SU-DHL-6 (cell line): ENCODE measurements around the gene RD3L.

Experiments used
- H2AFZ ChIP-seq: fragments of 200-600 bp; sonication (generic); 2 replicates; pipeline ENCODE4 v1.6.1; 2014; ENCODE audit warnings: low read depth, mild to moderate bottlenecking, moderate library complexity, mixed read lengths, antibody characterized with exemption, low read length; ENCODE audit not compliant: severe bottlenecking
- H3F3A ChIP-seq: fragments of 200-600 bp; shearing (Covaris generic); 2 replicates; pipeline ENCODE4 v1.6.0; 2016; ENCODE audit warnings: antibody characterized with exemption, mild to moderate bottlenecking; ENCODE audit not compliant: insufficient read depth
- H3K27ac ChIP-seq: fragments of 200-600 bp; sonication (generic); 2 replicates; pipeline ENCODE4 v1.5.1; 2016; ENCODE audit warnings: low read depth, mild to moderate bottlenecking, low read length, moderate library complexity, mixed read lengths
- H3K27me3 ChIP-seq: fragments of 200-600 bp; sonication (generic), shearing (Covaris generic); 2 replicates; pipeline ENCODE4 v1.6.0; 2014; ENCODE audit warnings: mild to moderate bottlenecking, low read length
- H3K36me3 ChIP-seq: fragments of 200-600 bp; sonication (generic); 2 replicates; pipeline ENCODE4 v1.6.1; 2014; ENCODE audit warnings: mild to moderate bottlenecking, low read length, mixed read lengths
- H3K4me2 ChIP-seq: fragments of 300-600, 200-600 bp; shearing (Covaris generic), sonication (generic); 2 replicates; pipeline ENCODE4 v1.6.0; 2014; ENCODE audit warnings: low read length, low read depth, mild to moderate bottlenecking; ENCODE audit not compliant: poor library complexity, severe bottlenecking
- H3K4me3 ChIP-seq: fragments of 200-600 bp; sonication (generic); 2 replicates; pipeline ENCODE4 v1.5.1; 2014; ENCODE audit warnings: antibody characterized with exemption, low read length, mild to moderate bottlenecking, mixed read lengths; ENCODE audit not compliant: insufficient read depth, poor library complexity, severe bottlenecking
- H3K79me2 ChIP-seq: fragments of 200-600 bp; sonication (generic); 2 replicates; pipeline ENCODE4 v1.6.1; 2014; ENCODE audit warnings: mild to moderate bottlenecking, low read length, moderate library complexity; ENCODE audit not compliant: insufficient read depth
- H3K9ac ChIP-seq: fragments of 200-600 bp; sonication (generic); 2 replicates; pipeline ENCODE4 v1.7.0; 2014; ENCODE audit warnings: mild to moderate bottlenecking, low read length
- H3K9me2 ChIP-seq: fragments of 200-600 bp; sonication (generic); replicated peaks from 2 replicates; pipeline ENCODE4 v1.6.1; 2014; ENCODE audit warnings: low read length; ENCODE audit not compliant: insufficient read depth
- H3K9me3 ChIP-seq: fragments of 200-600 bp; sonication (generic); 2 replicates; pipeline ENCODE4 v1.6.1; 2014; ENCODE audit warnings: low read length, mixed read lengths; ENCODE audit not compliant: insufficient read depth
- H4K20me1 ChIP-seq: fragments of 200-600 bp; sonication (generic); 2 replicates; pipeline ENCODE4 v1.6.1; 2014; ENCODE audit warnings: low read depth, mild to moderate bottlenecking, antibody characterized with exemption, low read length, moderate library complexity, mixed read lengths
- CTCF ChIP-seq: fragments of 200-600 bp; sonication (generic); IDR thresholded peaks from one replicate; pipeline ENCODE4 v1.5.1; 2017; ENCODE audit warnings: antibody characterized with exemption, mild to moderate bottlenecking, low read length, moderate library complexity; ENCODE audit not compliant: insufficient read depth, poor library complexity, severe bottlenecking
- EZH2phosphoT487 ChIP-seq: fragments of 200-600 bp; sonication (generic), shearing (Covaris generic); conservative IDR thresholded peaks from 2 replicates; pipeline ENCODE4 v1.6.1; 2018; ENCODE audit warnings: mild to moderate bottlenecking, antibody characterized with exemption, low read length, moderate library complexity, mixed read lengths

RD3L gene

GRCh38 chr14:103904493-103905107, 37.7 kb downstream of the RD3L start:
- Histone ChIP-seq H3K27me3 (no peaks in the 10 kb centered on the region), H3K27ac (no peak overlapping the region), H4K20me1 (no peaks in the 10 kb centered on the region), H2AFZ (no peak overlapping the region), H3K9me2 (no peaks in the 10 kb centered on the region), H3F3A (no peaks in the 10 kb centered on the region), H3K9ac (no peak overlapping the region), H3K4me3 (no peak overlapping the region), H3K36me3 (no peaks in the 10 kb centered on the region), H3K79me2 (no peaks in the 10 kb centered on the region), H3K4me2 (no peak overlapping the region), H3K9me3 (no peaks in the 10 kb centered on the region)
- TF ChIP-seq CTCF (no peak), EZH2phosphoT487 (no peak)

GRCh38 chr14:103899833-103900232, 42.5 kb downstream of the RD3L start:
- Histone ChIP-seq H3K27me3 (no peaks in the 10 kb centered on the region), H4K20me1 (no peaks in the 10 kb centered on the region), H3K27ac (no peak overlapping the region), H3K9me2 (no peaks in the 10 kb centered on the region), H3K4me3 (no peak overlapping the region), H3K9me3 (no peaks in the 10 kb centered on the region), H3F3A (no peaks in the 10 kb centered on the region), H3K9ac (no peak overlapping the region), H3K4me2 (no peak overlapping the region), H2AFZ (no peak overlapping the region), H3K79me2 (no peaks in the 10 kb centered on the region), H3K36me3 (no peaks in the 10 kb centered on the region)
- no peak for TF ChIP-seq EZH2phosphoT487
- TF ChIP-seq CTCF, result no peak

- H3K27ac ChIP-seq, result no peak overlapping the region
- H3K4me2 ChIP-seq, result no peak overlapping the region
- TF ChIP-seq EZH2phosphoT487, result no peak
- no peak for TF ChIP-seq CTCF
- H3K36me3 ChIP-seq, result no peaks in the 10 kb centered on the region
- no peaks in the 10 kb centered on the region for H3K9me2 ChIP-seq
- H3K79me2 ChIP-seq, result no peaks in the 10 kb centered on the region
- no peaks in the 10 kb centered on the region for H4K20me1 ChIP-seq
- no peak overlapping the region for H2AFZ ChIP-seq
- no peaks in the 10 kb centered on the region for H3F3A ChIP-seq
- H3K27me3 ChIP-seq, result no peaks in the 10 kb centered on the region
- H3K9ac ChIP-seq, result no peak overlapping the region
- no peaks in the 10 kb centered on the region for H3K9me3 ChIP-seq
- no peak overlapping the region for H3K4me3 ChIP-seq
Observed at GRCh38 chr14:103899316-103899715, 43.0 kb downstream of the RD3L start.
